MM.1S (cell line): ENCODE measurements around the gene HEATR3.

ENCODE experiments used
- EZH2 ChIP-seq: fragments of 300-600 bp; sonication (generic); optimal IDR thresholded peaks from 2 replicates; pipeline ENCODE3; 2017; ENCODE audit warnings: low read depth, mild to moderate bottlenecking, antibody characterized with exemption, low read length, mixed read lengths
- EZH2phosphoT487 ChIP-seq: fragments of 300-600 bp; sonication (generic); IDR thresholded peaks from 2 replicates; pipeline ENCODE4 v1.6.1; 2018; ENCODE audit warnings: antibody characterized with exemption, low read length
- TF ChIP-seq, protein P1 (sequence below): fragments of 300-600 bp; sonication (generic); IDR thresholded peaks from 2 replicates; pipeline ENCODE4 v1.5.1; 2016; ENCODE audit warnings: antibody characterized with exemption, low read length, mixed read lengths

DNA sequence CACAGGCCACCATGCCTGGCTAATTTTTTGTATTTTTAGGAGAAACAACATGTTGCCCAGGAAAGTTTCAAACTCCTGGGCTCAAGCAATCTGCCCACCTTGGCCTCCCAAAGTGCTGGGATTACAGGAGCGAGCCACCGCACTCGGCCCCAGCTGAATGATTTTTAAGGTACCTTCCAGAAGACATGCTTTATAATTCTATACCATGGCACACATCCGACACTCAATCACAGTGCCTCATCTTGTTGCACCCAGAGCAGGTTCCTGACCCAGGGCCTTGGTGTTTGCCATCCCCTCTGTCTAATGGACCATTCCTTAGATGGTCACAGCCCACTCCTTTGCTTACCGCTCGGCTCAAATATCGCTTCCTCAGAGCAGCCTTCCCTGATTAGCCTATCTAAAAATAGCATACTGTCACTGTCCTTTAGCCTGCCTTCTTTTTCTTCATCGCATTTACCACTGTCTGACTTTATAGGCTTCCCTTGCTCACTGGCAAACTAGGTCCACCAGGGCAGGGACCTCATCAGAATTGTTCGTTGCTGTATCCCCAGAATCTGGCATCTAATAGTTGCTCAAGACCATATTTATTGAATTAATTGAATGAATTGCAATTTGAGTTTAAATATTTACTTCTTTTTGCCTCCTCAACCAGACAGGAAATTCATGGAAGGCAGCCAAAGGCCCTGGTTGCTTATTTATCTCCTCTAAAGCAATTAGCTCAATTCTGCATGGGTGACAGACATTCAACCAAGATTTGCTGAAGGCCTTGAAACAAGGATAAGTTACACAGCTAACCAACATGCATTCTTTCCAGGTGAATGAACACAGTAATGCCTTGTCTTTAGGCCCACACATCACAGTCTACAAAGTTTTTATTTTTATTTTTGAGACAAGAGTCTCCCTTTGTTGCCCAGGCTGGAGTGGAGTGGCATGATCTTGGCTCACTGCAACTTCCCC is 81.0 kb downstream of the HEATR3 start:
- TF ChIP-seq, protein P1, sequence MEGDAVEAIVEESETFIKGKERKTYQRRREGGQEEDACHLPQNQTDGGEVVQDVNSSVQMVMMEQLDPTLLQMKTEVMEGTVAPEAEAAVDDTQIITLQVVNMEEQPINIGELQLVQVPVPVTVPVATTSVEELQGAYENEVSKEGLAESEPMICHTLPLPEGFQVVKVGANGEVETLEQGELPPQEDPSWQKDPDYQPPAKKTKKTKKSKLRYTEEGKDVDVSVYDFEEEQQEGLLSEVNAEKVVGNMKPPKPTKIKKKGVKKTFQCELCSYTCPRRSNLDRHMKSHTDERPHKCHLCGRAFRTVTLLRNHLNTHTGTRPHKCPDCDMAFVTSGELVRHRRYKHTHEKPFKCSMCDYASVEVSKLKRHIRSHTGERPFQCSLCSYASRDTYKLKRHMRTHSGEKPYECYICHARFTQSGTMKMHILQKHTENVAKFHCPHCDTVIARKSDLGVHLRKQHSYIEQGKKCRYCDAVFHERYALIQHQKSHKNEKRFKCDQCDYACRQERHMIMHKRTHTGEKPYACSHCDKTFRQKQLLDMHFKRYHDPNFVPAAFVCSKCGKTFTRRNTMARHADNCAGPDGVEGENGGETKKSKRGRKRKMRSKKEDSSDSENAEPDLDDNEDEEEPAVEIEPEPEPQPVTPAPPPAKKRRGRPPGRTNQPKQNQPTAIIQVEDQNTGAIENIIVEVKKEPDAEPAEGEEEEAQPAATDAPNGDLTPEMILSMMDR = no peak
- TF ChIP-seq EZH2 (no peak), EZH2phosphoT487 (no peak)
